ENCODE results near the gene FHL3. TPM values are rescaled to one million over a fixed set of nuclear protein-coding genes. Genes with fewer than 3 reads are reported as not detected.

FHL3 gene
- total RNA-seq (10 to 100 TPM in 2 of 5 donors, 1 to 10 TPM in 2, under 1 TPM in 1; 0.58 to 30.4 (median 9.5) TPM), polyA plus RNA-seq (10 to 100 TPM; 18.1 to 28.2 (median 21.7) TPM)
- long read RNA-seq, donor 1, partial matches to known transcripts: 0 of 2 reads
- long read RNA-seq, donor 1, other reads (novel, unspliced or antisense): 0 of 2 reads
- long read RNA-seq, donor 2, partial matches to known transcripts: 0 of 5 reads
- long read RNA-seq, donor 2, other reads (novel, unspliced or antisense): 0 of 5 reads
- long read RNA-seq, donor 3, partial matches to known transcripts: 0 of 4 reads
- long read RNA-seq, donor 3, other reads (novel, unspliced or antisense): 0 of 4 reads
- long read RNA-seq, donor 4, partial matches to known transcripts: 0 of 1 reads
- long read RNA-seq, donor 4, other reads (novel, unspliced or antisense): 0 of 1 reads
- long read RNA-seq, donor 5, transcript FHL3-201 (6 exons, 1,647 nt): major isoform, 6 of 6 reads
- long read RNA-seq, donor 5, partial matches to known transcripts: 0 of 6 reads
- long read RNA-seq, donor 5, other reads (novel, unspliced or antisense): 0 of 6 reads
- long read RNA-seq, donor 6: 0 reads
- long read RNA-seq, donor 7, partial matches to known transcripts: 0 of 5 reads
- long read RNA-seq, donor 7, other reads (novel, unspliced or antisense): 0 of 5 reads
- long read RNA-seq, donor 8, partial matches to known transcripts: 0 of 4 reads
- long read RNA-seq, donor 8, other reads (novel, unspliced or antisense): 0 of 4 reads
- long read RNA-seq, donor 9, partial matches to known transcripts: 31 of 70 reads
- long read RNA-seq, donor 9, other reads (novel, unspliced or antisense): 36 of 70 reads
- long read RNA-seq, donor 10, partial matches to known transcripts: 0 of 1 reads
- long read RNA-seq, donor 10, other reads (novel, unspliced or antisense): 0 of 1 reads

GRCh38 chr1:38005195-38006007 lies at the start of gene FHL3:
Gene FHL3 (minus strand): TSS chr1:38005514. CDS start chr1:37999412, 6,102 bp downstream.
- intact Hi-C loops (cut with DNase I; ENCODE audit: low total_unique reads): no loop called here

GRCh38 chr1:38053416-38054091 lies 48.2 kb upstream of the FHL3 start:
- no peaks in the 10 kb centered on the region for H3K4me1 ChIP-seq
- no peak overlapping the region for H3K27ac ChIP-seq
- 47 to 56% (median 53%) methylated on average over 7 of the region's 7 CpGs for WGBS, 5 donors
- peaks cover 0 to 59% (median 4%) of the 10 kb centered on the region in 3 donors for H3K27me3 ChIP-seq
- no peaks in the 10 kb centered on the region for H3K9me3 ChIP-seq
- H3K4me3 ChIP-seq: no peak overlapping the region
- H3K36me3 ChIP-seq: no peaks in the 10 kb centered on the region
- TF ChIP-seq EP300 (IDR thresholded peaks at IDR 0.05) (no peak), POLR2AphosphoS5 (IDR thresholded peaks at IDR 0.05) (no peak), POLR2A (IDR thresholded peaks at IDR 0.05) (no peak), CTCF (IDR thresholded peaks at IDR 0.05) (no peak)
- DNase-seq: no peak
- intact Hi-C loops (cut with DNase I; ENCODE audit: low total_unique reads): no loop called here

More at GRCh38 chr1:38005195-38006007, at the start of gene FHL3:
- H3K9me3 ChIP-seq: no peaks in the 10 kb centered on the region
- TF ChIP-seq POLR2AphosphoS5 (IDR thresholded peaks at IDR 0.05): peak in 2 of 3 donors; percentile 68 to 80
- TF ChIP-seq POLR2A (IDR thresholded peaks at IDR 0.05): no peak
- H3K36me3 ChIP-seq: no peaks in the 10 kb centered on the region
- H3K4me3 ChIP-seq: peak within 1 kb of the TSS; percentile 68 to 80 (median 74)
- peaks cover 28 to 51% (median 45%) of the 10 kb centered on the region in 4 donors for H3K4me1 ChIP-seq
- DNase-seq: peak; percentile 75 to 89
- H3K27me3 ChIP-seq: no peaks in the 10 kb centered on the region
- peak within 1 kb of the TSS; percentile 70 to 94 (median 84) for H3K27ac ChIP-seq
- WGBS, 5 donors: 0 to 11% (median 2%) methylated on average over 1 to 82 of the region's 83 CpGs

- Histone ChIP-seq H3K27ac (no peak overlapping the region), H3K4me1 (peaks cover 0 to 5% (median 2%) of the 10 kb centered on the region in 4 donors), H3K36me3 (no peaks in the 10 kb centered on the region), H3K4me3 (no peak overlapping the region), H3K27me3 (peaks cover 0 to 66% (median 10%) of the 10 kb centered on the region in 3 donors), H3K9me3 (no peaks in the 10 kb centered on the region)
- DNase-seq: no peak
- 32 to 54% (median 47%) methylated on average over 3 of the region's 3 CpGs for WGBS, 5 donors
- no peak for TF ChIP-seq EP300 (IDR thresholded peaks at IDR 0.05)
- TF ChIP-seq POLR2A (IDR thresholded peaks at IDR 0.05): no peak
- TF ChIP-seq CTCF (IDR thresholded peaks at IDR 0.05): no peak
- TF ChIP-seq POLR2AphosphoS5 (IDR thresholded peaks at IDR 0.05): no peak
- intact Hi-C loops (cut with DNase I; ENCODE audit: low total_unique reads): no loop called here
Measured at GRCh38 chr1:38052750-38053415, 47.6 kb upstream of the FHL3 start.

GRCh38 chr1:38051079-38051543 lies 45.8 kb upstream of the FHL3 start:
- Histone ChIP-seq H3K27me3 (peaks cover 0 to 82% (median 20%) of the 10 kb centered on the region in 3 donors), H3K27ac (no peak overlapping the region), H3K4me3 (no peak overlapping the region), H3K9me3 (no peaks in the 10 kb centered on the region), H3K4me1 (peaks cover 11 to 19% (median 13%) of the 10 kb centered on the region in 4 donors), H3K36me3 (no peaks in the 10 kb centered on the region)
- intact Hi-C loops (cut with DNase I; ENCODE audit: low total_unique reads): no loop called here
- no peak for TF ChIP-seq CTCF (IDR thresholded peaks at IDR 0.05)
- TF ChIP-seq POLR2AphosphoS5 (IDR thresholded peaks at IDR 0.05): no peak
- no peak for TF ChIP-seq EP300 (IDR thresholded peaks at IDR 0.05)
- no peak for TF ChIP-seq POLR2A (IDR thresholded peaks at IDR 0.05)
- DNase-seq: no peak
- WGBS, 5 donors: 69 to 77% (median 73%) methylated on average over 9 of the region's 9 CpGs

Data from stomach (tissue), 19 donors.